ENCODE data around the gene NLGN1.

NLGN1 gene

DNA sequence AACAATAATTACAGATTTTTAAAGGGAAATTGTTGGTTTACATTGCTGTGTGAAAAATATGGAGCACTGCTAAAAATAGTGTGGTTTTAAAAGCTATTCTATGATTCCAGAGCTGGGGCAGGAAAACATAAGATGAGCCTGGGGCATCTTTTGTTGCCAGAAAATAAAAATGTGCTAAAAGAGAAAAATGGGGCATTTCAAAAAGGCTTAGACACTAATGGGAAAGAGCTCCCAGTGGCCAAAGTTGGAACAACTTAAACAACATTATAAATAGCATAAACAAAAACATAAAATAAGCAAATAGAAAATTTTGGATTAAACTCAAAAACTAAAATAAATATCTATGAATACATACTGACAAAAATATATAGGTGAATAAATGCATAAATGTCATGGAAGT is 478.9 kb downstream of the NLGN1 start:
- H3K27ac ChIP-seq, result no peak overlapping the region
- no peak overlapping the region for H3K4me3 ChIP-seq

DNA sequence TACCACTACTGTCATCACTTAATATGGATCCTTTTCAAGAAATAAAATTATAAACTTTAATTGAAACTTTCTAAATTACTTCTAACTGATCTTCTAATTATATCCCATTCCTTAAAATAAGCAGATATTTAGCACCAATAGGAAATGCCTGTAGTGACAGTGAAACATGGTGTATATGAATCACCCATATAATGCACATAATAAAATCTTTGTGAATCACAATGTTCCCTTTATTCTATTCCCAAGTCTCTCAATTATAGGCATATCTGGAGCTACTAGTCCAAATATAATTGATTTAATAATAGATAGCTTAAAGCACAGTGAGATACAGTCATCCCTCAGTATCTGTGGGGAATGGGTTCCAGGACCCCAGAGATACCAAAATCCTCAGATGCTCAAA is 490.3 kb downstream of the NLGN1 start:
- no peak overlapping the region for H3K27ac ChIP-seq
- no peak overlapping the region for H3K4me3 ChIP-seq

DNA sequence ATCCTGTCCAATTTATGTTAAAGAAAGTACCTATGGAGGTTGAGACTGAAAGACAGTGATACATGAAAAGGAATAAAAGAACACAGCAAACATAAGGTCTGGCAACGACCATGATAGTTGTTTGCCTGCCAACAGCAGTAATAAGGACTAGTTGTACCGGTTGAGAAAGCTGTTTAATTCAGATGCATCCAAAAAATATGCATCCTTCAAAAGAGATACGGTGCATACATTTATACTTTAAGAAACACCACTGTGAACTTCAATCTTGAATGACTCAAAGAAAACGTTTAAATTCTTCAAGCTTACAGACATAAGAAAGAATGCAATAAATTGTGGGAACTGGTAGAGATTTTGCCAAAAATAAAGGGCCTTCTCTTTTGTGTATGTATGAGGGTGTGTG is 492.1 kb downstream of the NLGN1 start:
- H3K4me3 ChIP-seq, result no peak overlapping the region
- H3K27ac ChIP-seq, result no peak overlapping the region

DNA sequence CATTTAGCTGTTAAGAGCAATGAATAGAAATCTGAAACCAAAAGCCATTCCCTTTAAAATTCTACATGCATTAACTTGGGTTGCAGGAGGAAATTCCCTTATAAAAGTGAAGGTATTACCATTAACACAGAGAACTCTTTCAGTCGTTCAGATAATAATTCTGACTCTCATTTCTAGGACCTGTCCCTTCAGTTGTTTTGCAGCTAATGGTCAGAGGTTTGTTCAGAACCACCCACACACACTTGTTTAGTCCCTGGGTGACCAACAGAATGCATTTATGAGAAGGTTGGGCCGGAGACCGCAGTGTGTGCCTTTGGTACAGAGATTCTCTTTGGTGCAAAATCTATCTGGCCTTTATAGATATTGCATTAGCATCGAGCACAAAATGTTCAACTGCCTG is 492.5 kb downstream of the NLGN1 start:
- H3K27ac ChIP-seq, result no peak overlapping the region
- no peak overlapping the region for H3K4me3 ChIP-seq

DNA sequence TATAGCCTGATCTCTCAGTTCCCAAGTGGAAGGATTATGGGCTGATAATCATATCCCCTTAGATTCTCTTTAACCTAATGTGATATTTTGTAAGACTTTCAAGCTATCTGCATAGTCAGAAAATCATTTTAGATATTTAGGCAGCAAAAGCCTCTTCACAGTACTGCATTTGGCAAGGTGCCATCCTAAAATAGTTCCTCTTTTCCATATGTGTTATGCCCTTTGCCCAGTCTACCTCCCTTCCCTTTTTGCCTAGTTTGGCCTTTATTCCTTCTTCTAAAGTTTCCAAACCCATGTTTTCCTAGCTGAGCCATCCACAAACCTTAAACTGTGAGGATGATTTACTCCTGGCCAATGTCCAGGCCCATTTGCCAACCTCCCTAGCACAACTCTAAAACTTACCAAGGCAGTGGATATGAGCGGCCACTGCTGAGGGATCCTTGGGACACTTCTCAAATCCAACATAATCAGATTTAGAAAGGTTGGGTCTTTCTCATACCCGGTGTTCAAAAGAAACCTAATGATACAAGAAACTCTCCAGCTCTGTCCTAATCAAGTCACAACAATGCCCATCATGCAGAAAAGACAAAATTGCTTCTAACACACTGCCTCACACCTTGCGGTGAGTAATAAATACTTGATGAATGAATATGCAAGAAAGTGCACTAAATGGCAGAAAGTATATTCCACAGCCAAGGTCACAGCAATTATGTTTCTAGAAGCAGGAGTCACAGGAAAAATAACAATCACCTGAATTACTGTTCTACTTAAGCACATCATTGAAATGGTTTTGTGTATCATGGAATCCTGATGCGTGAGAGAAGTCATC is 493.9 kb downstream of the NLGN1 start:
- Histone ChIP-seq H3K4me3 (no peak overlapping the region), H3K27ac (no peak overlapping the region)

DNA sequence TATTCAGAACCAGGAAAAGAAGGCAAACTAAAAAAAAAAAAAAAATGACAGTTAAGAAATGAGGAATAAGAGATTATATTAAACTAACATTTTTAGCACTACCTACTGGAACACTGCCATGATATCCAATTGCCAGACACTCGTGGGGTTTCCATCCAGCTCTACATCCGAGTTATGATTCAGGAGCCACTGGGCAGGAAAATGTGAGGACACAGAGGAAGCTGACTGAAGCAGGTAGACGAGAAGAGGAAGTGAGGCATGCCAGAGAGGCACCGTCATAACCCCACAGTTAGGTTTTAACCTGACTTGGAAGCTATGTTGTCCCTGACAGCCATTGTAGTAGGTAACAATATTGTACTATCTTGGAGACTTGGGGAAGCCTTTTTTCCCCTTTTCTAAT is 495.0 kb downstream of the NLGN1 start:
- no peak overlapping the region for H3K4me3 ChIP-seq
- no peak overlapping the region for H3K27ac ChIP-seq

DNA sequence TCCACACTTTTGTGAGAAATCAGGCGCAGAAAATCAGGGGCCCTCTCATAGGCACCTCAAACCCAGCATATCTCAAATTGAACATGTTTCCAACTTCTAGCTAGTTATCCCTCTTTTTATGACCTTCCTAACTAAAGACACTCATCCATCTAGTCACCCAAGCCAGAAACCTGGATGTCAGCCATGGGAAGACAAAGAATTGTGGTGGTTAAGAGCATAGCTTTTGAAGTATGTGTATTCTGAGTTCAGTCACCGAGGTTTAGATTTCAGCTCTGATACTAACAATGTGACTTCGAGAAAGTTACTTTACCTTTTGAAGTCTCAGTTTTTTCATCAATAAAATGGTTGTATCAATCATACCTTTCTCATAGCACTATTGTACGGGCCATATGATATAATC is 495.5 kb downstream of the NLGN1 start:
- H3K4me3 ChIP-seq, result no peak overlapping the region
- no peak overlapping the region for H3K27ac ChIP-seq

DNA sequence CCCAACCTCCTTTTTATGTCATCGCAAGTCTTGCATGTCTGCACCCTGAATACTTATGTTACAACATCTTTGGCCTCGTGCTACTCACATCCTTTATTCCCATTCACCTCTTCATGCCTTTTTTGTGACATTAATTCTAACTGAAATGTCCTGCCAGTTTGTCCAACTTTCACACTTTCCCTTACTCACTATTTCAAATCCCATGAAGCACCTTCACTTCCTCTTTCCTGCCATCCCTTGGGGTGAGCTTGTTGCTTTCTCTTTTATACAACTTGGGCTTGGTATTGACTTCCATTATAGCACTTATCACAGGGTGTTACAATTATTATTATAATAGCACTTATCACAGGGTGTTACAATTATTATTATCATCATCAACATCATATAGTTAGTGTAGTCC is 496.3 kb downstream of the NLGN1 start:
- Histone ChIP-seq H3K4me3 (no peak overlapping the region), H3K27ac (no peak overlapping the region)

DNA sequence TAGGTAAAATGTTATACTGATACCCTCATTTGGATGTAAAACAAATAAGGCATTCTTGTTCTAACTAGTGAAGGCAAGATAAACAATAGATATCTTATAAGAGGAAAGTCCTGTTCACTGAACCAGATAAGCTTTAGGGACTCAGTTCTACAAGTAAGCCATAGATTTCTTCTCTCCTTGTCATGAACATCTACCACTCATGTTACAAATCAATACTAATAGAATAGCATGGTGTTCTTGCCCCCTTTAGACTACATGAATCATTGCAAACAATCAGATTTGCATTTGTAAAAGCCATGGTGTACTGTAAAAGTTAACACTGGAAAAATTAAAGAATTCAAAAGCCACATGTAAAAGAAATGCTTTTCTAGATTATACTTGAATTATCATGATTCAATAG is 500.1 kb downstream of the NLGN1 start:
- H3K4me3 ChIP-seq, result no peak overlapping the region

DNA sequence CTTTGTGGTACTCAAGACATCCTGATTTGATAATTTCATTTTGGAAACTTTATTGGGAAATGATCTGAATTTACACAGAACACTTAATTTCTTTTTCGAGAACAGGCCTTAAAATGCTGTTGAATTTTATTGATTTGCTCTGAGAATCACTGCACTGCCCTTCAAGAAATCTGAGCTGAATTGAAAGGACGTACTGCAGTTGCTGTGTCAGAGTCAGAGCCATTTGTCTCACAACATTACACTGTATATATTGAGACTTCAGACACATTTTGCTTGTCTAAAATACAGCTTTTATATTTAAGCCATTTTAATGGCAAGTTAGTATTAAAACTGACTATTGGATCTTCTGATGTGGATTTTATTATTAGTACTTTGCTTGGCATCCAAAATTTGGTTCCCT is 504.1 kb downstream of the NLGN1 start:
- Histone ChIP-seq H3K27ac (no peak overlapping the region), H3K4me3 (no peak overlapping the region)

More for the DNA sequence above, 500.1 kb downstream of the NLGN1 start:
- no peak overlapping the region for H3K27ac ChIP-seq

DNA sequence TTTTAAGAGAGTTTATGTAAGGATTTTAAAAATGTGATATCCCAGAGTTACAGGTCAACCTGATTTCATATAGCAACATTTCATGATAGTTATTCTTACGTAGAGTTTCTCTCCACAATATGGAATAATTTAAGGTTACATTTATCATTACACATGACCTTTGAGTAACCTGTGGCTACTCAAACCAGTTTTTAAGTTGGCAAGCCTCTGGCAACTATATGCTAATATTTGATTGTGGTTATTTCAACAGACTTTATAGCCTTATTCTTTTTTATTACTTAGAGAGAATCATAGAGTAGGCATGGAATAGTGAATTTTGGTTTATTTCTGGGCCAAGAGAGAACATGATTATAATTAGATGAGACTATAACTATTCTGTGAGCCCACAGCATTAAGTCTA is 504.9 kb downstream of the NLGN1 start:
- Histone ChIP-seq H3K4me3 (no peak overlapping the region), H3K27ac (no peak overlapping the region)

DNA sequence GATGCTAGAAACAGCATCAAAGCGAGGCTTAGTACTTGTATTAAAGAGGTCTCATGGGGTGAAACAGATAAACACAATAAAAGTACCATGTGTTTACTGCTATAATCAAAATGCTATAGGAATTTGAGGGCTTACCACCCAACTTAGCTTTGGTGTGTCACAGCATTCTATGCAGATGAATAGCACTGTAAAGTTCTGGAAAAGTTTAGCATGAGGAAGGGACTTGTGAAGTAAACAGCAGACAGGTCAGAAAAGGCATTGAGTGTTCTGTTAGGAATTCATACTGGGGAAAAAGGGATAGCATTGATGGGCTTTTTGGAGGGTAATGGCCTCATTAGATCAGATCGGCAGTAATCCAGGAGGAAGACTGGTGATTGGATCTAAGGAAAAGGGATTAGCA is 505.3 kb downstream of the NLGN1 start:
- no peak overlapping the region for H3K27ac ChIP-seq
- no peak overlapping the region for H3K4me3 ChIP-seq

DNA sequence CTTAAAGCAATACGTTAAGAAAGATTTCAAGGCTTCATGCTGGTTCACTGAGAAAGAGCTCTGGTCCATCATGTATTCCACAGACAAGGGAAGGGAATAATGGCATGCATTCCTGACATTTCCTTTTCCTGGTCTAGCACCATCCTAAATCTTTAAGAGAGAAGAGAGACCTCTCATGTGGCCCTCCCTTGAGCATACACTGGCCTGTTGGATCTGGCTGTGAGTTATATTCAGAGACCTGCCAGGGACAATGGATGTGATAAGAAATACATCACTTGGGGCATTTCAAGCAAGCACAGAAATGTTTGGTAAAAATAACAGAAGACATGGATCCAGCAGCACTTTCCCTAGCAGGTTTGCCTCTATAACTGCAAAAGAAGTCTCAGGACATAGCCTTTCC is 507.8 kb downstream of the NLGN1 start:
- H3K27ac ChIP-seq, result no peak overlapping the region
- H3K4me3 ChIP-seq, result no peak overlapping the region

DNA sequence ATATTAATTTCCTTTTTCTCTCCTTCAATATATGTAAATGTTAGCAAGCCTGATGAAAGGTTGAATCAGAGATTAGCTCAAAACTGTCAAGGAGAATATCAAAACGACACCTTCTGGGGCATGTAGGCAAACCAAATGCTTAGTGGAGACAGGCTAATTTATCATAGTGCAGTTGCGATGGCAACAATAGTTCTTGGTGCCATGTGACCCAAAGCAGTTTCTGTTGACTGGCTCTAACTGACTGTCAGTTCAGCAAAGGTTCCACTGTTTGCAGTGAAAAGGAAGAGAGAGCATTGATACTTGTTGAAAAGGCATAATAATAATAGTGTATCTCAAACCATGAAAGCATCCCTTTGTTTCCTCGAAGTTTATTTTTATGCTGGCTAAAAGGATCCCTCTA is 513.9 kb downstream of the NLGN1 start:
- no peak overlapping the region for H3K27ac ChIP-seq

DNA sequence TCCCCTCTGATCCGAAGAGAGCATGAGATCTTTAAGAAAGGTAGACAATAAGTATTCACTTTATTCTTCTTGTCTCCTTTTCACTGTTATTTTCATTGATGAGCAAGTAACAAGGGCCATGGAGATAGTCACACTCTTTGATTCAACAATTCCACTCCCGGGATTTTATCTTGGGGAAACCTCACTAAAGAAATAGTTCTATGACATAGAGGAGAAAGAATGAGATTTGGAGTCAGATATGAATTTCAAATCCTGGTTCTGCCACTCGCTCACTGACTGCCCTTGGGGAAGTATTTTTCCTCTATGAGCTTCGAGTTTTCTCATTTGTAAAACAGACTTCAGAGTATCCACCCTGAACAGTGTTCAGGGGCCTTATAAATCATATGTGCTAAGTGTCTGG is 514.6 kb downstream of the NLGN1 start:
- Histone ChIP-seq H3K27ac (peak overlapping the region in 1 of 21 experiments; percentile 27), H3K4me3 (no peak overlapping the region)

More for the DNA sequence above, 513.9 kb downstream of the NLGN1 start:
- no peak overlapping the region for H3K4me3 ChIP-seq

DNA sequence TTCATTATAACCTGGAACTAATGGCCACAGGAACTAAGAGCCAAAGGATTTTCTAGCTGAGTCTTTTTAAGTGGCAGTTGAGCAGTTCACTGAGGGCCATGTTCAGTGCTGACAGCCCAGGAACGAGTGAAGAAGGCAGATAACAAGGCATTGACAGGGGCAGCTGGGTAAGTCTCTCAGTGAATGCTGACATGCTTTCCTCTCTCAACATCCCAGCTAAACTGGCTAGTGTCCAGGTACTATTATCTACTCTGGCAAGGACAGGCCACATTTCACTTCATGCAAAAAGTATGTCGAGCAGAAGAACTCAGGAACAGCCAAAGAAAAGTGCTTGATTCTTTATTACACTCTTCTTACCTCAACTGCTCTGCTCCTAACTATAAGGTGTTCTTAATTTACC is 515.9 kb downstream of the NLGN1 start:
- Histone ChIP-seq H3K27ac (no peak overlapping the region), H3K4me3 (no peak overlapping the region)

DNA sequence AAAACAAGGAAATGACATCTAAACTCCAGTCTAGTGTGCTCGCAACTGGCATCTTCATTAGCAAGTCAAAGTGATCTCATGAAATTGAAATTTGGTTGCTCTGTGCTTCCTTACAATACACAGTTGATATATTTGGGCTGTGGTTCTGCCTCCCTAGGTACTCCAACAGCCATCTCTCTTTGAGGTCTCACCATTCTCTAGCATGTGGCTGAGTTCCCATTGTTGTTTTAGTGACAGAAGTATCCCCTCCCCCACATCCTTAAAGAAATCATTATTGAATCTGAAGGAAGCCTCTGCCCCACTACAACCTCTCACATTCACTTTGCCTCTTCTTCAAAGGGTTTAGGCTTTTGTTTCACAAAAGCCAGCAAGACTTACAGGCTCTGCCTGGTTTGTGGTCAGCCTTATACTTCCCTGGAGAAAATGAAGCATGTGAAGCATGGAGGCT is 516.5 kb downstream of the NLGN1 start:
- no peak overlapping the region for H3K4me3 ChIP-seq
- H3K27ac ChIP-seq, result no peak overlapping the region

DNA sequence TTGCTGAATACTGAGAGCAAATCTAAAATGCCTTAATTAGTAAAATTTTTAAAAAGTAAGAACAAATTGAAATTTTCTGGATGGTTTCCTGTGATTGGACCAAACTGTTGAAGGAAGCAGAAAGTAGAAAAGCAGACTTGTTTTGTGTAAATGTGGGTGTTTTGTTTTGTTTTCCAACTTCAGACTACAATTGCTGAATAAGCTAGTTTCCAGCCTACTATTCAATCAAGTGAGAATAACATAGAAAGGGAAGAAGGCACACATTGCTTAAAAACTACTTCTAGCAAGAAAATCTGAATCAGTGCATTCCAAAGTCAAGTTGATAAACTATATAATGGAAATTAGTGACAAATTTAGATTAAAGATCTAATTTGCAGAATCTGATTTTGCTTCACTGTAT is 519.3 kb downstream of the NLGN1 start:
- no peak overlapping the region for H3K27ac ChIP-seq

DNA sequence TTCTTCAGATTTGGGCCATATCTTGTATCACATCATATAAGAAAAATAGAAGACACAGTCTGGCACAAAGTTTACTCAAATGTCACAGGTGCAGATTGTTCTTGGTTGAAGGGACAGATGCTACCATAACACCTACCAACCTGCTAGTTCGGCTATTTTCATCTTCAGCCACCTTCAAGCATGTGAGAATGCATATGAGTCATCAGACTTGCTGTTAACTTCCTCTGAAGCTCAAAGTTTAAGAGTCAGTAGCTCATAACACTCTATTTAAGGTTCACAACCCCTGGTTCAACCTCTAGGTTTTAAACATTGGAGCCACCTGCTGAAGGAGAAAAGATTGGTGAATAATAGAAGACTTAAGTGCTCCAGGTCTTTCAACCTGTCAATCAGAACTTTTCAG is 522.8 kb downstream of the NLGN1 start:
- Histone ChIP-seq H3K4me3 (no peak overlapping the region), H3K27ac (no peak overlapping the region)

More for the DNA sequence above, 519.3 kb downstream of the NLGN1 start:
- no peak overlapping the region for H3K4me3 ChIP-seq

DNA sequence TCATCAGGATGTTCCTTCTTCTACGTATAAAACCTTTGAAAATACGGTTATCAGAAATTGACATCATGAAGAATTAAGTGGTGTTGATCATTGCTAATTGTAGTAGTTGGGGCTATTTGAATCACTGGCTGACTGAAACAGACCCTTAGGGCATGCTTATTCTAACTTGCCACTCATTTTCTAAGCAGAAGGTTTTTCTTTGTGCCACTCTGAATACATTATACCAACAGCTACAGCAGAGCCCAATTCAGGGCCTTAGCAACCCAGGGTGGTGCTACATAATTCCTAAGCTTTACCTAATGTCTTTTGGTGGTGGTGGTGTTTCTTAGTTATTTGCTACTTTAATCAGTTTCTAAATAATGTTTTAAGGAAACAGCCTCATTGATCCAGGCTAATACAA is 524.2 kb downstream of the NLGN1 start:
- H3K27ac ChIP-seq, result no peak overlapping the region
- H3K4me3 ChIP-seq, result no peak overlapping the region

DNA sequence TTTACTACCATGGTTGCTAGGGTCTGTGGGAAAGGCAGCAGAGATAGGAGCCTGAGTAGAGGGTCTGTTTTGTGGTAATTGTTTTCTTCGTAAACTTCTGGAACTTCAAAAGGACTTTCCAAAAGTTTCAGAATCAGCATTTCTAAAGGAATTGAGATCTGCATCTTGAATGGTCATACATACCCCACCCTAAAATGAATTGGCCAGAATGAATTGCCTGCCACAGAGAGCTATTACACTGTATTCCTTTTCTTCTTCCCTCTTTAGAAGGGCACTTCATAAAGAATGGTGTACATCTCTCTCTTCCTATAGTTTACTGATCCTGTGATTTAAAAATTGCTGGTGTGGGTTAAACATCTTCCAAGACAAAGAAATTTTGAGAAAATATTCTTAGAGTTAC is 525.7 kb downstream of the NLGN1 start:
- Histone ChIP-seq H3K27ac (no peak overlapping the region), H3K4me3 (no peak overlapping the region)

DNA sequence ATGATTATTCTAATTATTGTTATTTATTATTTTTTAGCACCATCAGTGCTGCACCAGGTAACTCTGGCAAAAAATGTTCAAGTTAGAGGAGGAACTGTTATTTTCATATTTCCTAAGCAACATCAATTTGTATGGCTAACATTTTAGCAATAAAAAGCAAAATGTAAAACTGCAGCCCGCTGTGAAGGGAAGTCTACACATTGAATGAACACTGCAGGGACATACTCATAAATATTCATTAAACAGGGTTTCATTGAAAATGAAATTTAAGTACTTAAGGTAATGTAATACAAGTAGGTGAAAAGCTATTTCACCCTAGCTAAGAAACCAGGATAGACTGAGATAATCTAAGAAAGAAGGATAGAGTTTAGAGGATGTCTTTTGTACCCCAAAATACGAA is 532.7 kb downstream of the NLGN1 start:
- Histone ChIP-seq H3K4me3 (no peak overlapping the region), H3K27ac (no peak overlapping the region)

All from skin epidermis (tissue), 12 donors.